ENCODE data around the gene UVSSA.

UVSSA gene, protein sequence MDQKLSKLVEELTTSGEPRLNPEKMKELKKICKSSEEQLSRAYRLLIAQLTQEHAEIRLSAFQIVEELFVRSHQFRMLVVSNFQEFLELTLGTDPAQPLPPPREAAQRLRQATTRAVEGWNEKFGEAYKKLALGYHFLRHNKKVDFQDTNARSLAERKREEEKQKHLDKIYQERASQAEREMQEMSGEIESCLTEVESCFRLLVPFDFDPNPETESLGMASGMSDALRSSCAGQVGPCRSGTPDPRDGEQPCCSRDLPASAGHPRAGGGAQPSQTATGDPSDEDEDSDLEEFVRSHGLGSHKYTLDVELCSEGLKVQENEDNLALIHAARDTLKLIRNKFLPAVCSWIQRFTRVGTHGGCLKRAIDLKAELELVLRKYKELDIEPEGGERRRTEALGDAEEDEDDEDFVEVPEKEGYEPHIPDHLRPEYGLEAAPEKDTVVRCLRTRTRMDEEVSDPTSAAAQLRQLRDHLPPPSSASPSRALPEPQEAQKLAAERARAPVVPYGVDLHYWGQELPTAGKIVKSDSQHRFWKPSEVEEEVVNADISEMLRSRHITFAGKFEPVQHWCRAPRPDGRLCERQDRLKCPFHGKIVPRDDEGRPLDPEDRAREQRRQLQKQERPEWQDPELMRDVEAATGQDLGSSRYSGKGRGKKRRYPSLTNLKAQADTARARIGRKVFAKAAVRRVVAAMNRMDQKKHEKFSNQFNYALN
- total RNA-seq, result 25.5 to 35.7 reads per million in 2 experiments

DNA sequence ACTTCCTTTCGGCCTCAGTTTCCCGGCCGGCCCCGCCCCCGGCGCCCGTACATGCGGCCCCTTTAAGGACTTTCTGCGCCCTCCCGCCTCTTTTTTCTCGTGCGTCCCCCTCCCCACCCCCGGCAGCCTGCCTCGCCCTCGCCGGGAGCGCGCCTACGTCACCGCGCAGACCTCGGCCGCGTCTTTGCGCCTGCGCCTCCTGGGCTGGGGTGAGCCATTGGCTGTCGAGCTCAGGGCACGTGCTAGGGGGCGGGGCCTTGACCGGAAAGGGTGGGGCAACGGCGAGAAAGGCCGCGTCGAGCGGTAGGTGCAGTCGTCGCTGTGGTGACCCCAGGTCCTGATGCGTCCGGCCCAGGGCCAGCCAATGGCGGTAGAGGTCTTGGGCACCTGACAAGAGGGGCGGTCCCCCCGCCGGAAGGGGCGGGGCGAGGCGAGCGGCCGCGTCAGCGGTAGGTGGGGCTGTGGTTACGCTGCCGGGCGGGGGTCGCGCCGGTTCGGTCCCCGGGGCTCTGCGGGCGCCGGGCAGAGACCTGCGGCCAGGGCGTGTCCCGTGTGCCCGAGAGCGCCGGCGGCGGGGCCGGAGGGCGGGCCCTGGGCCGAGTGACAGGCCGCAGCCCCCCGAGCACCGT, at the start of gene UVSSA:
Gene UVSSA (plus strand): TSS at position 428 of the 629 bp plus-strand sequence. CDS start 884 bp downstream, outside the sequence.
- peak; percentile 100 for DNase-seq (ENCODE audit: low read depth)

DNA sequence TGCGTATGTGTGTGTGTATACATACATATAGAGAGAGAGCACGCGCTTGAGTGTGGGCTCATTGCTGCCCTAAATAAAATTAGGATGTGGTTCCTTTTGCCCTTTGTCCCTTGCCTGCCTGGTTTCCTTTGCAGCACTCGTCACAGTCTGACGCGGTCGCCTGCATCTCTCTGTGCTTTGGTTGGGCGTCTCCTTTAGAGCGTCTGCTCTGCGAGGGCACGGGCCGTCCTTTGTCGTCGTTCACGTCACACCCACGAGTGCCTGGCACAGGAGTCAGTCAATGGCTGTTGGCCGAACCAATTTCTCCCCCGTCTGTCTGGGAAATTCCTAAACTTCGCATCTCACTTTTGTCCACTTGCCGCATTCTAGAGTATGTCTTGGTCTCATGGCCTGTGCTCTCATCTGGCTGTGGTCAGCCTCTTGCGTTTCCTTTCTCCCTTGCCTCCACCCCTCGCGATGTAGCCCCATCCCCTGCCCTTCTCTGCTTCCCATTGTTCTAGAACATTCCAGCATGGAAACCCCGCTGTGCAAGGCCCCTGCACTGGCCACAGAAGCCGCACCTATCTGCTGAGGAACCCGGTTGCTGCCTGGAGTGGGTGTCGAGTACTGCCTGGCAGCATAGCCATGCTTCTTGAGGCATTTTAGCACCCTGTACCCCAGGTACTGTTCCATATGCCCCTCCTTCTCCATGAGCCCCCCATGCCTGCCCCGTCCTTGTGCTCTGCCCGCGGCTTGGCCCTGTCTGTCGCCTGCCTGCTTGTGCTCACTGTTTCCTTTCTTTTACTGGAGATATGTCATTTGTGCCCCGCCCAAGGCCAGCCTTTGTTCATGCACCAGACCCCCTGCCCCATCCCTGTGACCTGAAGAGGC, 49.3 kb upstream of the UVSSA start:
- no peak for DNase-seq (ENCODE audit: low read depth)

DNA sequence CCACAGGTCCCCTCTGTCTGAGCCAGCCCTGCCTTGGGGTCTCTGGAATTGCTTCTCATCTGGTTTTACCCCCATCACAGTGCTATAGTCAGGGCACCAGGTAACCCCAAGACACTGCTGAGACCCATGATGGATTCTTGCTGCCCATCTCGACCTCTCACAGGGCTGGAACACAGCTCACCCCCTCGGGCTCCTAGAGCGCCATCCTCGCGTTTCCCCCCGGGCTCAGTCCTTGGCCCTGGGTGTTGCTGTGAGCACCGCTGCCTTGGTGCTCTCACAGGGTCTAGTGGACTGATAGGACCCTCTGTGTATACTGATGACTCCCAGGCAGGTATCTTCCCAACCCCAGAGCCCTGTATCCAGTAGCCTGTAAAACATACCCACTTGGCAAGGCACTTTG, 48.5 kb upstream of the UVSSA start:
- no peak for DNase-seq (ENCODE audit: low read depth)

DNA sequence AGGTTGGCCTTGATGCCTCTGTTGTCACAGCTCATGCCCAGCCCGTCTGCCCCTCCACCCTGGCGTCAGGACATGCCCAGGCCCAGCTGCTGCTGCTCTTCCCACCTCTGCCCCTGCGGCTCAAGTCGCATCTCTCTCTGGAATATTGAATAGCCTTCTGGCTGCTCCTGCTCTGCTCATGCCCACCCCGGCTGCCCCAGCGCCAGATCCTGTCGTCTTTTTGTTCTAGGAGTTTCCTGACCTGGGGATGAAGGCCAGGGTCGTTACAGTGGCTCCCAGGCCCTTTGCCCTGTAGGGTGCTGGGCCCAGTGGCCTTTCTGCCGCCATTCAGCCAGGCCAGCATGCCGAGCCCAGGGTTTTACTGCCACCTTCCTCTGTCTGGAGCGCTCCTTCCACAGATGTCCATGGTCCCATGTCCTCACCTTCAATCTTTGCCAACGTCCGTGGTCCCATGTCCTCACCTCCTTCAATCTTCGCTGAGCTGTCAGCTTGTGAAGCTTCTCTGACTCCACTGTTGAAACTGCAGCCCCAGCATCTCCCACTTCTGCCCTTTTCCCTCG, 47.6 kb upstream of the UVSSA start:
- DNase-seq (ENCODE audit: low read depth), result no peak

DNA sequence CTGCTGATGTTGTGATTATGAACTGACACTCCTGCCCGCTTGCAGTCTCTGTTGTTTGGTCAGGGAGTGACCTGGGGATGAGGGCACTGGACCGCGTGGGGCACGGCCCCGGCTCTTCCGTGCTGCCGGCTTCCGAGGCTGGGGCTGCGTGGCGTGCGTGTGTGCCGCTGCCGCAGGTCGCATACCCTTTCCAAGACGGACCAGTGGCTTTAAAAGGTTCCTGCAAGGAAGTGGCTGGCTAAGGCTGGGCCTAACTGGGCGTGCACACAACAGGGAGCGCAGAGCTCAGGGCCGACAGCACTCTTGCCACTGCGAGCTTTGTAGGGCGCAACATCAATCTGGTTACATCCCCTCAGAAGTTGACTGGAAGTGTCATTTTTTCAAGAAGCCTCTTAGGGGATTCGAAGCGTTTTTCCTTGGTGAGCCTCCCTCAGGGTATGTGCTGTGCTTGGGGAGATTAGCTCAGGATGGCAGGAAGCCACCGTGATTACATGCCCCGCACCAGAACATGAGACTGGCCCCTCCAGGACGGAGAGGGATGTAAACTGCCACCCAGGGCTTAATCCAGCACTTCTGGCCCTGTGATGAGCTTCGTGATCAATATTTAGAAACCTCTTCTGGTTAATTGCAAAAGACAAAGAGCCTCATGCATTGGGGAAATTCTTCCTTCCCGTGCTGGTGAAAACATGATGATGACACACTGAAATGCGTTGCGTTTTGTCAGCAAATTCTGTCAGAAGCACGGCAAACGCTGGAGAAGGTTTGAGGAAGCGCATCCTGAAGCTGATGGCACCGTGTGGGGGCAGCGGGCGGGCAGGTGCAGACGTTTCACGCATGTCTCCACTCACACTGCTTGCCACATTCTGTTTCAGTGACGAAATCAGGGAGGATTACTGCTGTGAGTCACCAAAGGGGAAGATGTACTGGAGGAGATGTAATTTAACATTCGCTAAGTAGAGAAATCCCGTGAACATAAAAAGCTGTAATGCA, 46.2 kb upstream of the UVSSA start:
- no peak for DNase-seq (ENCODE audit: low read depth)

DNA sequence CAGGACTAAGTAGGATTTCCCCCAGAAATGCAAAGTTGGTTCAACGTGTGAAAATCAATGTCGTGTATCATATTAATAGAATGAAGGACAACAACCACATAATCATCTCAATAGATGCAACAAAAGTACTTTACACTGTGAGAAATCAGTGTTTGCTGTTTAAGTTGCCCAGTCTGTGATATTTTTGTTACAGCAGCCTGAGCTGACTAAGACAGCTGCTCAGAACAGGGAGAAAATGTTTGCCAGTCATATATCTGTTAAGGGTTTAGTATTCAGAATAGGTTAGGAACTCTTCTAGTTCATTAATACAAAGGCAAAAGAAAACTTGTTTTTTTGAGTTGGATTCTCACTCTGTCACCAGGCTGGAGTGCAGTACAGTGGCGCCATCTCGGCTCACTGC, 44.8 kb upstream of the UVSSA start:
- DNase-seq (ENCODE audit: low read depth), result no peak

DNA sequence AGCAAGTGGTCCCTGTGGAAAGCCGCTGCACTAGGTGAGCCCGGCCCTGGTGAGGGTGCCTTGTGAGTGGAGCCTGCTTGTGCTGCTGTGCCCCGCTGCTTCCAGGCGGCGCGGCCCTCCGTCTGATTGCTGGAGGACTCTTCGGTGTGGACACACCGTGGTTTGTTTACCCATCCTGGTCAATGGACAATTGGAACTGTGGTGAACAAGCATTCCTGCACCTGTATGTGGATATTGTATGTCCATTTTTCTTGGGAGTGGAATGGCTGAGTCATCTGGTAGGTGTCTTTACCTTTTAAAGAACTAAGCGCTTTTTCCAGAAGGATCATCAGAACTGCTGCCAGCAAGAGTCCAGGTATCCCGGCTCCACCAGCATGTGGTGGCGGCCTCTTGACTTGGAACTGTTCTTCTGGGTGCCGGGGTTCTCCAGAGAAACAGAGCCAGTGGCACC, 41.7 kb upstream of the UVSSA start:
- no peak for DNase-seq (ENCODE audit: low read depth)

DNA sequence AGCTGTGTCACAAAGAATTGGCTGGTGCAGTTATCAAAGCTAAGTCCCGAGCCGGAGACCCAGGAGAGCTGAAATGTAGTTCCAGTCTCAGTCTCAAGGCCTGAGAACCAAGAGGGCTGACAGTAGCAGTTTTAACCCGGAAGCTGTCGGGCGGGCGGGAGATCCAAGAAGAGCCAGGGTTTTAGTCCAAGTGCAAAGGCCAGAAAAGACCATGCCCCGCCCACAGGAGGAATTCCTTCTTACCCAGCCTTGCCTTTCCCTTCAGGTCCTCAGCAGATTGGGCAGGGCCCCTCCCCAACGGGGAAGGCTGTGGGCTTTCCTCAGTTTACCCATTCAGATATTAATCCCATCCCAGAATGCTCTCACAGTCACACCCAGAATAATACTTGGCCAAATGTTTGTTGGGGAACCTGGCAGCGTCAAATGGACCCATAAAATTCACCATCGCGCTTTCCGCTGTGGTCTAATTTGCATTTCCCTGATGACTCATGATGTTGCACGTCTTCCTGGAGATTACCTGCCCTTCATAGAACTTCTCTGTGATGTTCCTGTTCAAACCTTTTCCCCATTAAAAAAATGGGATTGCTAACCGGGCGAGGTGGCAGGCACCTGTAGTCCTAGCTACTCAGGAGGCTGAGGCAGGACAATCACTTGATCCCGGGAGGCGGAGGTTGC, 41.1 kb upstream of the UVSSA start:
- peak; percentile 34 for DNase-seq (ENCODE audit: low read depth)

DNA sequence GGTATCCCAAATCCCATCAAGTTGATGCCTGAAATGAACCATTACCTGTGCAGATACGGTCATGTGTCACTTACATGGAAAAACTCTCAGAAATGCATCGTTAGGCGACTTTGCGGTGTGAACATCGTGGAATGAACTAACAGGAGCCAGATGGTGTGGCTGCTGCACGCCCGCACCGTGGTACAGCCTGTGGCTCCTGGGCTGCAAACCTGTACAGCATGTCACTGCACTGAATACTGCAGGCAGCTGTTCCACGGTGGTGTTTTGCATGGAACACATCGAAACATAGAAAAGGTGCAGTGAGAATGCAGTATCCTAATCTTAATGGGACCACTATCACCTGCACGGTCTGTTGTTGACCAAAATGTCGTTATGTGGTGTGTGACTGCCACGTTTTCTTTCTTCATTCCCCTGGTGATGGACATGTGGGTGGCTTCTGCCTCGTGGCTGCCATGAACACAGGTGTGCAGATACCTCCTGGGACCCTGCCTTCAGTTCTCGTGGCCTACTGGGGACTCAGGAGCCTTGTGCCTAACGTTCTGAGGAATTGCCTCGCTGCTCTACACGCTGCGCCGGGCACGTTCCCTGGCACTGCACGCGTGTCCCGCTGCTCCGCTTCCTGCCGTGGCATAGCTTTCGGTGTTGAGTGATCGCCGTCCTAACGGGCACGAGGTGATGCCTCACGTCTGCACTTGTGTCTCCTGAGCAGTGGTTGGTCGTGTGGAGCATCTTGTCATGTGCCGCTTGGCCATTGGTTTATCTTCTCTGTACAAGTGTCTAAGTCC, 38.9 kb upstream of the UVSSA start:
- no peak for DNase-seq (ENCODE audit: low read depth)

DNA sequence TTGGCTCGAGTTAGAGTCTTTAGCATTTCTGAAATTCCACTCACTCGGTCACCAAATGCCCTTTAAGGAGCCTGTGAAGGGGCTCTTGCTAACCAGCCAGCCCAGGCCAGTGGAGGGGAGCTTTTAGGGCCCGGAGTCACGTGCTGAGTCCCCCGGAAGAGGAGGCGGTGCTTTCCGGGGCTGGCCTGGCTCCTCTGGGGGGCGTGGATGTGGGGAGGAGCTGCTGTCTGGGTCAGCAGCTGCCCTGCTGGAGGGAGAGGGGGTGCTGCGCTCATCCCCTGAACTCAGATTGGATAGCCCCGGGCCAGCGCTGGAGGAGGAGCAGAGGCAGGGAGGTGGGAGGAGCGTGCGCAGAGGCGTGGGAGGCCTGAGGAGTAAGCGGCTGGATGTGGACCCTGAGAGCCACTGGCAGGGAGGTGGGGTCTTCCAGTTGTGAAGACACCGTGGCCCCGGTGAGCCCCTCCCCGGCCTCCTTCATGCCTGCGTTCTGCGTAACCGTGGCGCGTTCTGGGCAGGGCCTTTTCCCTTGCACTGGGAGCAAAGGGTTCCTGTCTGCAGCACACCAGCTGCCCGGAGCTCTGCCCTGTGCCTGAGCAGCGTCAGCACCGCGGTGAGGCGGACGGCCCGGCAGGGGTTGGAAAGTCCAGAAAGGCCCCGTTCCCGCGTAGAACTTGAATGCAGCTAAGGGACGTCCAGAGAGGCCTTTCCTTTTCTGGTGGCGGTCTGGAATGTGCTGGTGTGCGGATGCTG, 37.6 kb upstream of the UVSSA start:
- peak; percentile 28 for DNase-seq (ENCODE audit: low read depth)

DNA sequence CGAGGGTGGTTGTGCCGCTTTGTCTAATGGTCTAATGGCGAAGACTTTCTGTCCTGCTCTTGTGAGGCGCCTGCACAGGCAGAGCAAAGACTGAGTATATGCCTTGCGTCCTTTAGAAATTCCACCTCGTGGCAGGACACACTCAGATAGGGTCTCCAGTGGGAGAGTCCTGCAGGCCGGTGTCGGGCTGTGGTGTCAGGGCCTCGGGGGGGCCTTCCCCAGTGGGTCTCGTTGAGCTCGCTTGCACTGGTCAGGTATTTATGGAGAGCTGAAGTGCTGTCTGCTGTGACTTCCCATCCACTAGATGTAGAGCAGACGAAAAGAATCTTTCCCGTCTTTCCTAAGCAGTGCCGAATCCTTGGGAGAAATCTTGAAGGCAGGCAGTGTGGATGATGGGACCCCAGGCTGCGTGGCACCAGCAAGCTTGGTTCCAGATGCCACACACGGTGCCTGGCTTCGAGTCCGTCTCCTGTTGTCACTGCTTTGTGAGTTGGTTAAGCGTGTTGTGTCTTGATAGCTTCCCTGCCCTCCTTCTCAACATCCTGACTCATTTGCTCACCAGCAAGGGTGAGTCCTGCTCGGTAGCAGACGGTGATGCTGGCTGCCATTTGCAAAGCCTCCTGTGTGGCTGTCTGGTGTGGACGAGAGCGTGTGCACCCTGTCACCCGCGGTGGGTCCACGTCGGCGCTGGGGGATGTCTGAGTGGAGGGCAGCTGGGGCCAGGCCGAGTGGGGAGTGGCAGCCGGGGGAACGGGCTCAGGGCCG, 36.8 kb upstream of the UVSSA start:
- no peak for DNase-seq (ENCODE audit: low read depth)

DNA sequence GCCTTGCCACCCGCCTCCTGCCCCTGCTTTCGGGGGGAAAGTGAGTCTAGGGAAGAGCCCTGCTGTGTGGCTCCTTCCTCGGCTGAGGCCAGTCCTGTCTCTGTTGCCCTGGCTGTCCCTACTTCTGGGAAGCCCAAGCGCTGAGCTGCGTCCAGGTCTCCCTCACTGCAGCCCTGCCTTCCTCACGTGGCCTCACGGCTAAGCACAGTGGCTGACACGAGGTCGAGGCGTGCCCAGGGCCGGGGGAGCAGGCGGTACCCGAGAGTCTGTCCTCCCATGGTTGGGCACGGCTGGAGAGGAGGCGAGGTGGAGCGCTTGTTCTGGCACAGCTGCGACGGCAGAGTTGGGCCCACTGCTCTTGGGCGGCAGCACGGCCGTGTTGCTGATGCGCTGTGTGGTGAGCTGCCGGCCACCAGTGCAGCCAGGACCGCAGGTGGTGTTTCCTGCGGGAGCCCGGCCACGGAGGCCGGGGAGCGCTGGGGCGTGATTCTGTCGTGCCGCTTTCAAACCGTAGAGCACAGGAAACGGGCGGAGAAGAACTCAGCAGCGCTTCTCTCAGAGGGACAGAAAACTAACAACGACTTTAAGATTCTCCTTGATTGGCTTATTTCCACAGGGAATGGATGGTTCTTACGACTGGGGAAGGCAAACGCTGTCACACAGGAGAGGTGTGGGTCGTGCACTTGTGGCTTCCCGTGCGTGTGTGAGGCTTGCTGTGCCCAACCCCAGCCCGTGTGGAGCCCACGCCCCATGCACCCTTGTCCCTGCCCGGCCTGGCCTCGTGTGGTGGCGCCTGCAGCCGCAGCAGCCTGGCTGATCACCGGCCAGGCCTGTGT, 36.0 kb upstream of the UVSSA start:
- DNase-seq (ENCODE audit: low read depth), result no peak

DNA sequence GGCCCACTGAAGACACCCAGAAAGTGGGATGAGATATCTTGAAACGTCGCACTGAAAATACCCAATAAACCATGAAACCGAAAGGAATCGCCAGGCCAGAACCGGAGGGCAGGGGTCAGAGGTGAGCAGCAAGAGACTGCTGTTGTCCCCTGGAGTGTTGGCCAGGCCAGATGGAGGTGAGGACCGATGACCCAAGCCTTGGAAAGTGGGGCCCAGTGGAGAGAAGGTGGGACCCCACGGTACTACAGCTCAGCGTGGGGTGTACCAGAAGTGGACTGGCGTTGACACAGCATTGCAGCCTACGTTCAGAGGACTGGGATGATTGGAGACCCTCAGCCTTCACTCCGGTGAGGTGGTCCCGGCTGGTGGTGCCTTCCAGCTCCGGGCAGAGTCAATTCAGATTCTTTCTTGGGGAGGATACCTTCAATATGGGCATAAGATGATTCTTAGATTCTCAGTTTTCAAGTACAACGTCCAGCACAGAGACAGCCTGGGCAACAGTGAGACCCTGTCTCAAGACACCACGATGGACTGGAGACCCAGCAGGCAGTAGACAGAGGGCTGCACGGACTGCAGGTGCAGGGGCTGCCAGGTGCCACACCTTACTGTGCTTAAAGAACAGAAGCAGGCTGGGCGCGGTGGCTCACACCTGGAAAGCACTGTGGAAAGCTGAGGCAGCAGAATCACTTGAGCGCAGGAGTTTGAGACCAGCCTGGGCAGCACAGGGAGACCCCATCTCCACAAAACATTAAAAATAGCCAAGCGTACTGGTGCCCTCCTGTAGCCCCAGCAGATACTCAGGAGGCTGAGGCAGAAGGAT, 34.0 kb upstream of the UVSSA start:
- no peak for DNase-seq (ENCODE audit: low read depth)

DNA sequence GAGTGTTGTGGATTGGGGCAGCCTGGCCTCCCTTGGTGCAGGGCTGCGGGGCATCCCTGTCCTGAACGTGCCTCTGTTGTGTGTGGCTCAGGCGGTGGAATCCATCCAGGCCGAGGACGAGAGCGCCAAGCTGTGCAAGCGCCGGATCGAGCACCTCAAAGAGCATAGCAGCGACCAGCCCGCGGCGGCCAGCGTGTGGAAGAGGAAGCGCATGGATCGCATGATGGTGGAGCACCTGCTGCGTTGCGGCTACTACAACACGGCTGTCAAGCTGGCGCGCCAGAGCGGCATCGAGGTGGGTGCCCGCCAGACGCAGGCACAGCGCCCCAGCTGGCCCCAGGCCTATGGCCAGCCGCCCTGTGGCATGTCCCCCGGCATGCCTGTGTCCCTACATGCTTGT, 31.7 kb upstream of the UVSSA start:
- no peak for DNase-seq (ENCODE audit: low read depth)

DNA sequence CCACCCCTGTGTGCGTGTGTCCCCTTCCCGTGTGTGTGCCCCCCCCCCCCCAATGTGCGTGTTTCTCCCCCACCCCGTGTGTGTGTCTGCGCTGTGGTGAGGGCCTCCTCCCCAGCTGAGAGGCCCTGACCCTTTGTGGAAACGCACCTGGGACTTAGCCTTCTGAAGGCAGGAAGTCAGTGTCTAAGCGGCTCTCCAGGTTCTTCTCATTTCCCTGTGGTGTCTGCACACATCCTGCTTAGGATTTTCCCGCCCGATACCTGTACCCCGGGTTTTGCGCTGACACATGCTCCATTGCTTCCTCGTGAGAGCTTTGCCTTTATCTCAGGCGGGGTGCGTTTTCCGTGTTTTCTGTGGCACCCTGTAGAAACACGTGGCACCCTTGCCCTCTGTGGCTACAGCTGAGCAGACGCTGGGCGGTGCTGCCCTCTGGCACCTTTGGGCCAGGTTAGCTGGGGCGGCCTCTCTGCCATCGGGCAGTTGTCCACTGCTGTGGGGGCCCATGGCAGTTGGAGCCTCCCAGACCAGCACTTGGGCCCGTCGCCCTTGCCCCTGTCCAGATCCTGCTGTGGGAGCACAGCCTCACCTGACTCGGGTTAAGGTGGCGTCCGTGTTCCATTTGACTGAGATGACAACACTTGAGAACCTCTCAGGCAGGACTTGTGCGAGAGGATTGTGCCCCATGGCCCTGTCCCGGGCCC, 31.0 kb upstream of the UVSSA start:
- DNase-seq (ENCODE audit: low read depth), result no peak
